ENCODE measurements around the gene ADGRL4.

- no peak for TF ChIP-seq CTCF (IDR thresholded peaks at IDR 0.05; ENCODE audit: insufficient read depth, low read depth, low read length)
- no peak for TF ChIP-seq EZH2 (IDR thresholded peaks at IDR 0.05; ENCODE audit: insufficient read depth, low read length)
Observed at GRCh38 chr1:78911956-78912880, 94.3 kb downstream of the ADGRL4 start.
